Activated CD4-positive, alpha-beta T cell treated with anti-CD3 and anti-CD28 coated beads for 36 hours (primary cell): ENCODE results near the gene PRKAG2. TPM values are rescaled to one million over a fixed set of nuclear protein-coding genes. Genes with fewer than 3 reads are reported as not detected.
A peak's percentile ranks its signal among the peaks of the same experiment; 100 is the strongest.

Source experiments
- ATAC-seq: fragments of 200-7000 bp; cut with Tn5 transposase; one replicate; pipeline ENCODE4 v1.10.0; 2021; ENCODE audit warnings: mild to moderate bottlenecking, moderate library complexity
- CTCF ChIA-PET: fragments of 350-600 bp; sonication (Branson Sonifier 250); formaldehyde crosslinking; loops from one replicate; lab custom pipeline; 2021; ENCODE audit warnings: antibody characterized with exemption; lab: Charles Lee
- POLR2A ChIA-PET: fragments of 350-600 bp; sonication (Branson Sonifier 250); formaldehyde crosslinking; loops from one replicate; lab custom pipeline; 2021; ENCODE audit warnings: antibody characterized with exemption, inconsistent platforms; lab: Charles Lee
- DNase-seq: peaks from one replicate; pipeline ENCODE4 v3.0.0-alpha.2; 2020
- H3K27ac Mint-ChIP-seq: one replicate; pipeline ENCODE4 v1.8.0; 2021; ENCODE audit warnings: mixed read lengths
- H3K27me3 Mint-ChIP-seq: one replicate; pipeline ENCODE4 v1.8.0; 2021; ENCODE audit warnings: mixed read lengths
- H3K36me3 Mint-ChIP-seq: one replicate; pipeline ENCODE4 v1.8.0; 2021; ENCODE audit warnings: low read depth, mixed read lengths
- H3K4me1 Mint-ChIP-seq: one replicate; pipeline ENCODE4 v1.8.0; 2021; ENCODE audit warnings: mixed read lengths
- H3K4me3 Mint-ChIP-seq: one replicate; pipeline ENCODE4 v1.8.0; 2021; ENCODE audit warnings: mild to moderate bottlenecking, moderate library complexity, mixed read lengths
- H3K9me3 Mint-ChIP-seq: one replicate; pipeline ENCODE4 v1.8.0; 2021; ENCODE audit warnings: low read depth, mixed read lengths
- intact Hi-C, 2 experiments: fragments of 100-400 bp; cut with DNase I in 1 of 2; cut with micrococcal nuclease in 1 of 2; formaldehyde crosslinking; loops; one replicate each; pipeline versions ENCODE4 v1.14.2 to v1.15.1; 2022 to 2024; cut with DNase I, micrococcal nuclease
- total RNA-seq, 2 experiments: library from RNA; stranded (reverse); gene quantifications; one replicate each; pipeline ENCODE4 v1.2.3, GENCODE V29; 2021

Gene PRKAG2
- total RNA-seq, 2 experiments from 2014 or later = 19.6 to 21.5 TPM

GRCh38 chr7:151853896-151854719 lies 22.8 kb downstream of the PRKAG2 start:
- Mint-ChIP-seq H3K4me3 (no peak overlapping the region), H3K4me1 (peaks cover 36% of the 10 kb centered on the region), H3K27me3 (no peaks in the 10 kb centered on the region), H3K36me3 (no peaks in the 10 kb centered on the region), H3K27ac (no peak overlapping the region), H3K9me3 (no peaks in the 10 kb centered on the region)
- POLR2A ChIA-PET = interaction anchor here (0.9 kb wide), 1 partner anchor 15 kb away, joined by 4 read pairs; no protein-coding TSS in a partner anchor
- intact Hi-C loops = no loop called here
- ATAC-seq (no peak), DNase-seq (no peak)
- CTCF ChIA-PET = interaction anchor here (0.6 to 1.1 kb wide), 3 partner anchors 16 to 71 kb away, joined by 3 read pairs; no protein-coding TSS in a partner anchor

- no peak overlapping the region for H3K4me3 Mint-ChIP-seq
- ATAC-seq (no peak), DNase-seq (no peak)
- ChIA-PET POLR2A (no interaction called here), CTCF (interaction anchor here (0.6 kb wide), 1 partner anchor 23 kb away, joined by 3 read pairs; no protein-coding TSS in a partner anchor)
- no peaks in the 10 kb centered on the region for H3K9me3 Mint-ChIP-seq
- peak overlapping the region; percentile 93 for H3K27ac Mint-ChIP-seq
- no peaks in the 10 kb centered on the region for H3K36me3 Mint-ChIP-seq
- H3K4me1 Mint-ChIP-seq = peaks cover 32% of the 10 kb centered on the region
- intact Hi-C loops = no loop called here
- no peaks in the 10 kb centered on the region for H3K27me3 Mint-ChIP-seq
These were observed 24.2 kb downstream of the PRKAG2 start for GRCh38 chr7:151852486-151853396.

GRCh38 chr7:151851782-151852181 lies 25.1 kb downstream of the PRKAG2 start:
- ChIA-PET POLR2A (no interaction called here), CTCF (interaction anchor here (0.5 kb wide), 1 partner anchor 728 kb away, joined by 4 read pairs; no protein-coding TSS in a partner anchor)
- ATAC-seq = peak; percentile 43
- Mint-ChIP-seq H3K36me3 (no peaks in the 10 kb centered on the region), H3K9me3 (no peaks in the 10 kb centered on the region), H3K27ac (peak overlapping the region; percentile 93), H3K27me3 (no peaks in the 10 kb centered on the region), H3K4me3 (peak overlapping the region; percentile 56), H3K4me1 (peaks cover 30% of the 10 kb centered on the region)
- DNase-seq = peak; percentile 34
- intact Hi-C loops = loop anchor here in 1 of 2 experiments (1.0 kb wide), 1 partner anchor 25 kb away; no protein-coding TSS in a partner anchor

- Mint-ChIP-seq H3K27ac (peak overlapping the region; percentile 93), H3K27me3 (no peaks in the 10 kb centered on the region), H3K9me3 (no peaks in the 10 kb centered on the region), H3K4me1 (peaks cover 26% of the 10 kb centered on the region), H3K36me3 (no peaks in the 10 kb centered on the region), H3K4me3 (peak overlapping the region; percentile 56)
- intact Hi-C loops = loop anchor here in 1 of 2 experiments (1.0 kb wide), 1 partner anchor 25 kb away; no protein-coding TSS in a partner anchor
- ChIA-PET POLR2A (no interaction called here), CTCF (interaction anchor here (0.5 to 0.7 kb wide), 3 partner anchors 8 to 727 kb away, joined by 3 to 4 read pairs (median 3); no protein-coding TSS in a partner anchor)
- ATAC-seq (peak; percentile 86), DNase-seq (peak; percentile 66)
These were observed 25.7 kb downstream of the PRKAG2 start for GRCh38 chr7:151851145-151851751.

- intact Hi-C loops = loop anchor here in 1 of 2 experiments (1.0 kb wide), 1 partner anchor 26 kb away; no protein-coding TSS in a partner anchor
- peak overlapping the region; percentile 93 for H3K27ac Mint-ChIP-seq
- H3K4me1 Mint-ChIP-seq = peaks cover 26% of the 10 kb centered on the region
- no peaks in the 10 kb centered on the region for H3K27me3 Mint-ChIP-seq
- peak; percentile 12 for ATAC-seq
- peak overlapping the region; percentile 56 for H3K4me3 Mint-ChIP-seq
- peak; percentile 20 for DNase-seq
- POLR2A ChIA-PET = no interaction called here
- H3K36me3 Mint-ChIP-seq = no peaks in the 10 kb centered on the region
- H3K9me3 Mint-ChIP-seq = no peaks in the 10 kb centered on the region
- CTCF ChIA-PET = interaction anchor here (0.6 to 0.7 kb wide), 2 partner anchors 9 to 71 kb away, joined by 3 read pairs; no protein-coding TSS in a partner anchor
These were observed 26.3 kb downstream of the PRKAG2 start for GRCh38 chr7:151850491-151851124.

GRCh38 chr7:151849879-151850260 lies 27.0 kb downstream of the PRKAG2 start:
- ATAC-seq (no peak), DNase-seq (no peak)
- Mint-ChIP-seq H3K4me1 (peaks cover 26% of the 10 kb centered on the region), H3K4me3 (no peak overlapping the region), H3K27me3 (no peaks in the 10 kb centered on the region), H3K36me3 (no peaks in the 10 kb centered on the region), H3K9me3 (no peaks in the 10 kb centered on the region), H3K27ac (no peak overlapping the region)
- intact Hi-C loops = no loop called here
- ChIA-PET POLR2A (no interaction called here), CTCF (no interaction called here)

- H3K9me3 Mint-ChIP-seq = no peaks in the 10 kb centered on the region
- no peak for ATAC-seq
- H3K36me3 Mint-ChIP-seq = no peaks in the 10 kb centered on the region
- CTCF ChIA-PET = no interaction called here
- intact Hi-C loops = no loop called here
- POLR2A ChIA-PET = no interaction called here
- no peaks in the 10 kb centered on the region for H3K27me3 Mint-ChIP-seq
- no peak for DNase-seq
- no peak overlapping the region for H3K27ac Mint-ChIP-seq
- no peak overlapping the region for H3K4me3 Mint-ChIP-seq
- H3K4me1 Mint-ChIP-seq = peaks cover 27% of the 10 kb centered on the region
These were observed 27.7 kb downstream of the PRKAG2 start for GRCh38 chr7:151849008-151849878.

GRCh38 chr7:151847681-151848081 lies 29.2 kb downstream of the PRKAG2 start:
- CTCF ChIA-PET = interaction anchor here (1.1 to 1.2 kb wide), 3 partner anchors 22 to 85 kb away, joined by 3 to 4 read pairs (median 3); partner anchors contain the start of gene PRKAG2

GRCh38 chr7:151847136-151847535 lies 29.8 kb downstream of the PRKAG2 start:
- H3K27ac Mint-ChIP-seq = no peak overlapping the region
- no peak for DNase-seq
- ChIA-PET POLR2A (no interaction called here), CTCF (interaction anchor here (1.1 to 1.2 kb wide), 2 partner anchors 30 to 85 kb away, joined by 3 to 4 read pairs; partner anchors contain the start of gene PRKAG2)
- H3K36me3 Mint-ChIP-seq = no peaks in the 10 kb centered on the region
- ATAC-seq = no peak
- intact Hi-C loops = no loop called here
- H3K9me3 Mint-ChIP-seq = no peaks in the 10 kb centered on the region
- peaks cover 20% of the 10 kb centered on the region for H3K4me1 Mint-ChIP-seq
- H3K4me3 Mint-ChIP-seq = no peak overlapping the region
- H3K27me3 Mint-ChIP-seq = no peaks in the 10 kb centered on the region

More at GRCh38 chr7:151847681-151848081, 29.2 kb downstream of the PRKAG2 start:
- intact Hi-C loops = no loop called here
- Mint-ChIP-seq H3K27me3 (no peaks in the 10 kb centered on the region), H3K27ac (no peak overlapping the region), H3K9me3 (no peaks in the 10 kb centered on the region), H3K4me1 (peaks cover 25% of the 10 kb centered on the region), H3K4me3 (no peak overlapping the region), H3K36me3 (no peaks in the 10 kb centered on the region)
- POLR2A ChIA-PET = interaction anchor here (0.6 kb wide), 1 partner anchor 637 kb away, joined by 3 read pairs; no protein-coding TSS in a partner anchor
- ATAC-seq (no peak), DNase-seq (no peak)
